ENCODE measurements around the gene ITGB5.

The ITGB5 gene

GRCh38 chr3:124860599-124860998 lies 26.6 kb downstream of the ITGB5 start:
- DNase-seq (ENCODE audit: low spot score): peak; percentile 81

- no peak for DNase-seq (ENCODE audit: low spot score)
Measured at GRCh38 chr3:124859025-124859424, 28.1 kb downstream of the ITGB5 start.

- DNase-seq (ENCODE audit: low spot score): no peak
Measured at GRCh38 chr3:124858275-124858674, 28.9 kb downstream of the ITGB5 start.

GRCh38 chr3:124856677-124857076 lies 30.5 kb downstream of the ITGB5 start:
- no peak for DNase-seq (ENCODE audit: low spot score)

- DNase-seq (ENCODE audit: low spot score): no peak
Measured at GRCh38 chr3:124854009-124854408, 33.2 kb downstream of the ITGB5 start.

GRCh38 chr3:124853446-124853845 lies 33.7 kb downstream of the ITGB5 start:
- DNase-seq (ENCODE audit: low spot score): no peak

GRCh38 chr3:124851905-124852304 lies 35.3 kb downstream of the ITGB5 start:
- no peak for DNase-seq (ENCODE audit: low spot score)

- DNase-seq (ENCODE audit: low spot score): no peak
Measured at GRCh38 chr3:124851136-124851535, 36.0 kb downstream of the ITGB5 start.

- DNase-seq (ENCODE audit: low spot score): no peak
Measured at GRCh38 chr3:124850633-124851032, 36.5 kb downstream of the ITGB5 start.

- no peak for DNase-seq (ENCODE audit: low spot score)
Measured at GRCh38 chr3:124850212-124850611, 37.0 kb downstream of the ITGB5 start.

GRCh38 chr3:124848300-124848699 lies 38.9 kb downstream of the ITGB5 start:
- DNase-seq (ENCODE audit: low spot score): no peak

- no peak for DNase-seq (ENCODE audit: low spot score)
Measured at GRCh38 chr3:124847863-124848262, 39.3 kb downstream of the ITGB5 start.

GRCh38 chr3:124847051-124847450 lies 40.1 kb downstream of the ITGB5 start:
- no peak for DNase-seq (ENCODE audit: low spot score)

GRCh38 chr3:124846189-124846588 lies 41.0 kb downstream of the ITGB5 start:
- no peak for DNase-seq (ENCODE audit: low spot score)

- peak; percentile 20 for DNase-seq (ENCODE audit: low spot score)
Measured at GRCh38 chr3:124845406-124845805, 41.8 kb downstream of the ITGB5 start.

- DNase-seq (ENCODE audit: low spot score): no peak
Measured at GRCh38 chr3:124843506-124844177, 43.5 kb downstream of the ITGB5 start.

GRCh38 chr3:124843047-124843446 lies 44.1 kb downstream of the ITGB5 start:
- DNase-seq (ENCODE audit: low spot score): no peak

GRCh38 chr3:124841517-124841916 lies 45.6 kb downstream of the ITGB5 start:
- DNase-seq (ENCODE audit: low spot score): no peak

GRCh38 chr3:124840331-124840730 lies 46.8 kb downstream of the ITGB5 start:
- DNase-seq (ENCODE audit: low spot score): no peak

GRCh38 chr3:124839896-124840295 lies 47.3 kb downstream of the ITGB5 start:
- no peak for DNase-seq (ENCODE audit: low spot score)

GRCh38 chr3:124838963-124839362 lies 48.2 kb downstream of the ITGB5 start:
- DNase-seq (ENCODE audit: low spot score): no peak

- DNase-seq (ENCODE audit: low spot score): peak; percentile 79
Measured at GRCh38 chr3:124837730-124838186, 49.4 kb downstream of the ITGB5 start.

- DNase-seq (ENCODE audit: low spot score): no peak
Measured at GRCh38 chr3:124837065-124837464, 50.1 kb downstream of the ITGB5 start.

GRCh38 chr3:124836448-124836847 lies 50.7 kb downstream of the ITGB5 start:
- DNase-seq (ENCODE audit: low spot score): no peak

Measured in SW480 (cell line).